ENCODE data around the gene CCDC82. TPM values are rescaled to one million over a fixed set of nuclear protein-coding genes. Genes with fewer than 3 reads are reported as not detected.

The CCDC82 gene
- total and polyA plus RNA-seq, 4 donors = 29.3 to 39.0 (median 38.1) TPM

DNA sequence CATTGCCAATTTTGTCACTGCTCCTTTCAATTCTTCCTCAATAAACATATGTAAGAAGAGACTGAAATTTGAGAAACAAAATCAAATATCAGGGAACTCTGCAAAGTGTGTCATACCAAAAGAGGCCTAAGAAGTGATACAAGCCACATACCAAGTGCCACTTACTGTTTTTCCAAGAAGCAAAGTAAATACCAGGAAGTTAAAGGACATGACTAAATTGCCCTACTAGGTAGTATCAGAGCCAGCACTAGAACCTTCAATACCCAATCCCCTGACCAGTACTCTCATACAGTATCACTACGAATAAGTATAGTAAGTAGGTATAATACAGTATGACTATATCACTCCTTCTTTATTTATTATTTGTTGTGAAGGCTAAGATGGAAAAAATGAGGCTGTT, 60.3 kb downstream of the CCDC82 start:
- intact Hi-C loops (cut with DNase I) = no loop called here
- no peak for ATAC-seq (ENCODE audit: low FRiP score)

DNA sequence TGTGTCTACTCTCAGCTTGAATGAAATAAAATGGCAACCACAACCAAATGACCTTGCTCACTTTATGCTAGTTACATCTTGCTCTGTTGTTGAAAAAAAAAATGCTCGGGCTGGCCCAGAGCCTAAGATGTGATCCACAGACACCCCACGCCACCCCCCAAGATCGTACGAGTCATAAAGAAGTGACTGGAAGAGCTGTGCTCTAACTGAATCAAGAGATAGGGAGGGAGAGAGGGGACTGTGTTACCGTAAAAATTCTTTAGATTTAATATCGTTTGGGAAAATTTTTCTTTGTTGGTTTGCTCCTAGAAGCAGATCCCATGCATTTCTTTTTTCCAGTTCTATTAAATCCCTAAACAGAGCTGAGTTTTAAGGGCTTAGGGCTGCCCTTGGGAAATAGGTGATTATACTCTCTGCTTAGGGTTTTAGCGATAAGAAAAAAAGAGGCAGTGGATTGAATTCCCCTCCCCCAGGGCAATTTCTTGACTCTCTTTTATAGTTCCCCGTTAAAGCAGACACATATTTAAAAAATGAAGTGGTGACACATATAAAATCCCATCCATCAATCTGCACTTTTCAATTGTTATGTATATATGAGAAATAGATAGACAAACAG, 61.2 kb downstream of the CCDC82 start:
- H3K27ac ChIP-seq (ENCODE audit: low read depth in 1 of 2, low read length in 2 of 2) = no peak overlapping the region
- intact Hi-C loops (cut with DNase I) = no loop called here

More for the DNA sequence above, 60.3 kb downstream of the CCDC82 start:
- WGBS, 2 donors = 75 to 77% methylated on average over 1 of the region's 1 CpG
- Histone ChIP-seq H3K36me3 (ENCODE audit: control insufficient read depth in 1 of 2, insufficient read depth in 2 of 2, low read length in 1 of 2) (no peaks in the 10 kb centered on the region), H3K4me3 (ENCODE audit: low read length in 2 of 2) (no peak overlapping the region), H3K9me3 (ENCODE audit: control insufficient read depth, low read length) (no peaks in the 10 kb centered on the region), H3K27ac (ENCODE audit: low read depth in 1 of 2, low read length in 2 of 2) (peak overlapping the region in 1 of 2 donors; percentile 59), H3K27me3 (ENCODE audit: control insufficient read depth in 1 of 2, insufficient read depth in 2 of 2, low read length in 1 of 2) (no peaks in the 10 kb centered on the region), H3K4me1 (ENCODE audit: control insufficient read depth in 1 of 2, insufficient read depth in 2 of 2, low read length in 2 of 2) (peaks cover 4 to 10% of the 10 kb centered on the region in 2 donors)
- no peak for DNase-seq

DNA sequence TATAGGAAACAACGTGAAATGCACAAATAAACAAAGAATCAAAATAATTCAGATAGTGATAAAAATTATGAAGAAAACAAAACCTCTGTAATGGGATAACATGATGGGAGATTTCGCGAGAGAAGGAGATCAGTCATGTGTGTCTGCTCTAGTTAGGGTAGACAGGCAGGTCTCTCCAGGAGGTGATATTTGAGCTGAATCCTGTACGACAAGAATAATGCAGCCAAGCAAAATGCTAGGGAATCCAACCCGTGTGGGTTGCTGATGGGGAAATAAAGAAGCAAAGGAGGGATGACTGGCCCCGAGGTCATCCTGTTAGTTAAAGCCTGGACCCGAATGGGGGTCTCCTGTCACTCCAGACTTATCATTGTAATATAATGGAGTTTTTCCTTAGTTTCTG, 62.8 kb downstream of the CCDC82 start:
- H3K4me1 ChIP-seq (ENCODE audit: control insufficient read depth in 1 of 2, insufficient read depth in 2 of 2, low read length in 2 of 2) = peaks cover 2 to 10% of the 10 kb centered on the region in 2 donors
- H3K36me3 ChIP-seq (ENCODE audit: control insufficient read depth in 1 of 2, insufficient read depth in 2 of 2, low read length in 1 of 2) = no peaks in the 10 kb centered on the region
- no peaks in the 10 kb centered on the region for H3K27me3 ChIP-seq (ENCODE audit: control insufficient read depth in 1 of 2, insufficient read depth in 2 of 2, low read length in 1 of 2)
- no peaks in the 10 kb centered on the region for H3K9me3 ChIP-seq (ENCODE audit: control insufficient read depth, low read length)
- H3K27ac ChIP-seq (ENCODE audit: low read depth in 1 of 2, low read length in 2 of 2) = peak overlapping the region; percentile 30 to 67
- no peak for DNase-seq
- H3K4me3 ChIP-seq (ENCODE audit: low read length in 2 of 2) = no peak overlapping the region
- 84 to 90% methylated on average over 7 of the region's 7 CpGs for WGBS, 2 donors
- no peak for ATAC-seq (ENCODE audit: low FRiP score)
- intact Hi-C loops (cut with DNase I) = no loop called here

More for the DNA sequence above, 61.2 kb downstream of the CCDC82 start:
- Histone ChIP-seq H3K4me1 (ENCODE audit: control insufficient read depth in 1 of 2, insufficient read depth in 2 of 2, low read length in 2 of 2) (peaks cover 4 to 10% of the 10 kb centered on the region in 2 donors), H3K36me3 (ENCODE audit: control insufficient read depth in 1 of 2, insufficient read depth in 2 of 2, low read length in 1 of 2) (no peaks in the 10 kb centered on the region), H3K4me3 (ENCODE audit: low read length in 2 of 2) (no peak overlapping the region), H3K27me3 (ENCODE audit: control insufficient read depth in 1 of 2, insufficient read depth in 2 of 2, low read length in 1 of 2) (no peaks in the 10 kb centered on the region), H3K9me3 (ENCODE audit: control insufficient read depth, low read length) (no peaks in the 10 kb centered on the region)
- DNase-seq (no peak), ATAC-seq (ENCODE audit: low FRiP score) (no peak)
- 57 to 66% methylated on average over 8 of the region's 8 CpGs for WGBS, 2 donors

DNA sequence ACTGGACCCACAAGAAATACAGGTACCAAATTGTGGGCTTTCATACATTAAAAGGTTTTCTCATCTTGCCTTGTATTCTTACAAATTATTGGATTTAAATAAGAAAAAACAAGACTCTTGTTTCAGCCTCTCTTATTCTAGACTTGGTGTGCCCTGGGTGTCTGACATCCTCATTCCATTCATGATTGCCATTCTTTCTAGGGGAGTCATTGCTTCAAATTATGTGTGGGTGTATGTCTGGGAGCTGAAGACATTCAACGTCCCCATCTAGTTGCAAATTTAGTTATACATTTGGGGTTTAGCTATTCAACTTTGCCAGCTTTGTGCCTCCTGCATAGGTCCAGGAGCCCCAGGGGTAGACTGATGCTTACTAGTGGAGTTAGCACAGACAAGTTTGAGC, 64.8 kb downstream of the CCDC82 start:
- Histone ChIP-seq H3K27ac (ENCODE audit: low read depth in 1 of 2, low read length in 2 of 2) (peak overlapping the region; percentile 87 to 93), H3K27me3 (ENCODE audit: control insufficient read depth in 1 of 2, insufficient read depth in 2 of 2, low read length in 1 of 2) (no peaks in the 10 kb centered on the region), H3K4me1 (ENCODE audit: control insufficient read depth in 1 of 2, insufficient read depth in 2 of 2, low read length in 2 of 2) (peaks cover 0 to 6% of the 10 kb centered on the region in 2 donors), H3K36me3 (ENCODE audit: control insufficient read depth in 1 of 2, insufficient read depth in 2 of 2, low read length in 1 of 2) (no peaks in the 10 kb centered on the region), H3K9me3 (ENCODE audit: control insufficient read depth, low read length) (no peaks in the 10 kb centered on the region), H3K4me3 (ENCODE audit: low read length in 2 of 2) (peak overlapping the region in 1 of 2 donors; percentile 47)
- intact Hi-C loops (cut with DNase I) = no loop called here
- ATAC-seq (ENCODE audit: low FRiP score) (no peak), DNase-seq (no peak)
- WGBS, 2 donors = 3 to 5% methylated on average over 1 of the region's 1 CpG

DNA sequence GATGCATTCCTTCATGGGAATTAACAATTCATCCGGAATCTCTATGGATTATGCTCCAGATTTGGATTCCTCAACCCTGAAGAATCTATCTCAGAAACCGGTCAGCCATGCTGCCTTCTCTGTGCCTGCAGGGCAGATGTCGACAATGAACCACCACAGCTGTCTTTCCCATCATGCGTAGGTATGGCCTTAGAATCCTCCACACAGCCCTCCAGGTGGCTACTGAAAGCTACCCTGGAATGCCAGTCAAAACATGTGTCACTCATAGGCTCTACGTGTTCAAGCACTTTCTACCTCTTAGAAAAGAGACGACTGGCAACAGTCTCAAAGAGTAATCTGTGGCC, 66.1 kb downstream of the CCDC82 start:
- Histone ChIP-seq H3K4me3 (ENCODE audit: low read length in 2 of 2) (no peak overlapping the region), H3K27ac (ENCODE audit: low read depth in 1 of 2, low read length in 2 of 2) (peak overlapping the region in 1 of 2 donors; percentile 79), H3K4me1 (ENCODE audit: control insufficient read depth in 1 of 2, insufficient read depth in 2 of 2, low read length in 2 of 2) (peaks cover 3 to 6% of the 10 kb centered on the region in 2 donors), H3K9me3 (ENCODE audit: control insufficient read depth, low read length) (no peaks in the 10 kb centered on the region), H3K36me3 (ENCODE audit: control insufficient read depth in 1 of 2, insufficient read depth in 2 of 2, low read length in 1 of 2) (no peaks in the 10 kb centered on the region), H3K27me3 (ENCODE audit: control insufficient read depth in 1 of 2, insufficient read depth in 2 of 2, low read length in 1 of 2) (no peaks in the 10 kb centered on the region)
- intact Hi-C loops (cut with DNase I) = no loop called here
- ATAC-seq (ENCODE audit: low FRiP score) (no peak), DNase-seq (no peak)
- WGBS, 2 donors = 86 to 88% methylated on average over 6 of the region's 6 CpGs

DNA sequence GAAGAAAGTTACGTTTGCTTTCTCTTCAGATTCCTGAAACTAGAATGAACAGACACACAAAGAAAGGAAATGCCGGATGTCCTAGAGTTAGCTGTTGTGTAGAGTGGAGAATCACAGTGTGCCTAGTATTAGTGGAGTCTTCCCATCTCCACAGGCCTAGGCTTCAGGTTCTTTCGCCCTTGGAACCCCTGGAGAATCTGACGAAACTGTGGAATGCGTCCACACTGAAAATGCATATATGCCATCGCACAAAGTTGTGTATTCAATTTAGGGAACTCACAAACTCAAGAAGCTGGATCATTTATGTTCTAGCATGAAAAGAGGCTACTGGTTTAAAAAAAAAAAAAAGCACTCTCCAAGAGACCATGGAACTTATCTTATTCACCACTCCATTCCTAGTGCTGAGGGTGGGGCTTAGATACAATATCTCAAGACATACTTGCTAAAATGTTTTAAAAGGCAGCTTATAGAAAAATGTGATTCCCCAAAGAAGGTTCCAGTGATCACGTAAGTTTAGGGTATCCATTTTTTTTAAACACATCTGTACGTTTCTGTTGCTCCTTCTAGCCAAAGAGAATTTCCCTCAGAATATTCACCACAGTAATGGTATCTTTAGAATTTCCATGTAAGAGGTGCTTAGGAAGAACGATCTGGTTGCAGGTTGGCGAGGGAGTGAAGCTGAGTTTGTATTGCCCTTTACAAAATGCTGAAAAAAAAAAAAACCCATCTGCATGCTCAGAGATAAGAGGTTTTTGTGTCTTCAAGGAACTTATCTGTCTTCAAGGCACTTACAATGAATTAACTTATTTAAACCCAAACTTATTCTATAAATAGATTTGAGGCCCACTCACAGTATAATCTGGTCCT, 66.7 kb downstream of the CCDC82 start:
- peak overlapping the region in 1 of 2 donors; percentile 62 for H3K27ac ChIP-seq (ENCODE audit: low read depth in 1 of 2, low read length in 2 of 2)
- intact Hi-C loops (cut with DNase I) = no loop called here
- H3K9me3 ChIP-seq (ENCODE audit: control insufficient read depth, low read length) = no peaks in the 10 kb centered on the region
- H3K36me3 ChIP-seq (ENCODE audit: control insufficient read depth in 1 of 2, insufficient read depth in 2 of 2, low read length in 1 of 2) = no peaks in the 10 kb centered on the region
- H3K4me1 ChIP-seq (ENCODE audit: control insufficient read depth in 1 of 2, insufficient read depth in 2 of 2, low read length in 2 of 2) = peaks cover 3 to 7% of the 10 kb centered on the region in 2 donors
- ATAC-seq (ENCODE audit: low FRiP score) (no peak), DNase-seq (no peak)
- H3K27me3 ChIP-seq (ENCODE audit: control insufficient read depth in 1 of 2, insufficient read depth in 2 of 2, low read length in 1 of 2) = no peaks in the 10 kb centered on the region
- WGBS, 2 donors = 86 to 90% methylated on average over 10 of the region's 10 CpGs
- no peak overlapping the region for H3K4me3 ChIP-seq (ENCODE audit: low read length in 2 of 2)

DNA sequence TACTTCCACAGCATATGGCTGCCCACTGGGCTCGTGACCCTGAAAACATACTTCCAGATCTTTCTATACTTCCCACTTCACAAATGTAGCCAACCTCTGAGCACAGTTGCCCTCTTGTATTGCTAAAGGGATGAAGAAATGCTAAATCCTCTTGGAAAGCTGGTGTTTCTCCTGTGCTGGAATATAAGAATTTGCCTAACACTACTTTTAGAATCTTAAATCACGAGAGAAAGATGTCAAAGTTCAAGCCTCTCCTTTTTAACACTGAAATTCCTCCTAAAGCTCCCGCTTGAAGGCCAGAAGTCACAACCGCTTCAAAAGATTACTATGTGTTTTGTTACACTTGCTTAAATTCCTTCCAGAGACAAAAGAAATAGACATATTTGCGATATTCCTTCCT, 68.6 kb downstream of the CCDC82 start:
- intact Hi-C loops (cut with DNase I) = no loop called here
- WGBS, 2 donors = 82 to 84% methylated on average over 5 of the region's 5 CpGs
- no peaks in the 10 kb centered on the region for H3K27me3 ChIP-seq (ENCODE audit: control insufficient read depth in 1 of 2, insufficient read depth in 2 of 2, low read length in 1 of 2)
- no peak for DNase-seq
- no peak overlapping the region for H3K27ac ChIP-seq (ENCODE audit: low read depth in 1 of 2, low read length in 2 of 2)
- no peak overlapping the region for H3K4me3 ChIP-seq (ENCODE audit: low read length in 2 of 2)
- no peaks in the 10 kb centered on the region for H3K36me3 ChIP-seq (ENCODE audit: control insufficient read depth in 1 of 2, insufficient read depth in 2 of 2, low read length in 1 of 2)
- H3K4me1 ChIP-seq (ENCODE audit: control insufficient read depth in 1 of 2, insufficient read depth in 2 of 2, low read length in 2 of 2) = peaks cover 3 to 12% of the 10 kb centered on the region in 2 donors
- H3K9me3 ChIP-seq (ENCODE audit: control insufficient read depth, low read length) = no peaks in the 10 kb centered on the region
- ATAC-seq (ENCODE audit: low FRiP score) = no peak

DNA sequence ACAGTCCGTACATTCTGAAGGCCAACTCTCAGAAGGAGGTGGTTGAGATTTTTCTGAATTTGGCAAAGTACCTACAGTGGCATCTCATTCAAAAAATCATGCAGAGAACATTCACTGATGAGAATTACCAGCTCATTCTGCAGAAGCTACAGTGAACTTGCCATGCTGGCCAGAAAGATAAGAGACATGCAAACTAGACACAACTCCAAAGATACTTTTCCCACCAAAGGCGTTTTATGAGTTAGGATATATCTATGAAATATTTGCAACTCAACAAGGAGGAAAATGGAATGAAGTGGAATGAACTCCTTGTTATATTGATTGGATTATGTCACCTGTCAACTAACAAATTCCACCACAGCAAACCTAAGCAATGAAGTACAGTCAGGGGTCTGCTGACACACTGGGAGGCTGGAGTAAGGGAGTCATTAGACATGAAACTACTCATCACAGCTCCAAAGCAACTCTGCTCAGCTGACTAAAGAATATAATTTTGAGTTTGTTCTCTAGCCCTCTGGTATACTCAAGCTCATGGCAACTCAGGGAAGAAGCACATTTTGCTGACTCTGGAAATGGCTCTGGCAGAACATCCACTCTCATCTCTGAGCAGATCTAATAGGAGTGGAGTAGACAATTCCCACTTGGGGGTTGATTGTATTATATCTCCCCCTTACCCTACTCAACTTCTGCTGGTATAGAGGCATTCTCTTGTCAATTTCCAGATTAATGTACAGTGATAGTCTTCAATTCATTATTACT, 69.6 kb downstream of the CCDC82 start:
- Histone ChIP-seq H3K4me3 (ENCODE audit: low read length in 2 of 2) (no peak overlapping the region), H3K9me3 (ENCODE audit: control insufficient read depth, low read length) (no peaks in the 10 kb centered on the region), H3K27ac (ENCODE audit: low read depth in 1 of 2, low read length in 2 of 2) (peak overlapping the region; percentile 28 to 33), H3K4me1 (ENCODE audit: control insufficient read depth in 1 of 2, insufficient read depth in 2 of 2, low read length in 2 of 2) (peaks cover 3 to 6% of the 10 kb centered on the region in 2 donors), H3K27me3 (ENCODE audit: control insufficient read depth in 1 of 2, insufficient read depth in 2 of 2, low read length in 1 of 2) (no peaks in the 10 kb centered on the region), H3K36me3 (ENCODE audit: control insufficient read depth in 1 of 2, insufficient read depth in 2 of 2, low read length in 1 of 2) (no peaks in the 10 kb centered on the region)
- WGBS, 2 donors = 27 to 32% methylated on average over 2 of the region's 2 CpGs
- DNase-seq (no peak), ATAC-seq (ENCODE audit: low FRiP score) (no peak)
- intact Hi-C loops (cut with DNase I) = loop anchor here in 1 of 2 donors (10.0 kb wide), 1 partner anchor 75 kb away; no protein-coding TSS in a partner anchor
